Testis (tissue), 2 donors: Measurements from ENCODE around the gene AASS.

Source experiments
- CTCF ChIP-seq, 3 experiments: fragments of 450-650 bp in 2 of 3; fragments of 200-600 bp in 1 of 3; sonication (generic) in 1 of 3; IDR thresholded peaks; one replicate each; pipeline ENCODE4 v1.5.1; 2016 to 2019; ENCODE audit warnings: antibody characterized with exemption in 3 of 3, mild to moderate bottlenecking in 2 of 3, moderate library complexity in 1 of 3
- POLR2A ChIP-seq: fragments of 450-650 bp; IDR thresholded peaks from one replicate; pipeline ENCODE4 v1.6.1; 2017; ENCODE audit warnings: antibody characterized with exemption, mild to moderate bottlenecking, moderate library complexity

DNA sequence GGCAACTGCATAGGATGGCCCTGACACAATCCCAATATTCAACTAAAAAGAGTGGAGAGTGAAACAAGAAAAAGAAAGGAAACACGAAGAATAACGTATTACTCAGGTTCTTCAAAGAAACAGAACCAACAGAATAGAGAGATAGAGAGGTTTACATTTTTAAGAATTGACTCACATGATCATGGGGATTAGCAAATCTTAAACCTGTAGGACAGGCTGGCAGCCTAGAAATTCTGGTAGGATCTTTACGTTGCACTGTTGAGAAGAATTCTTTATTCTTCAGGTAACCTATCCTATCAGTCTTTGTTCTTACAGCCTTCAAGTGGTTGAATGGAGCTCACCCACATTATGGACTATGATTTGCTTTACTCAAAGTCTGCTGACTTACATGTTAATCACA is 103.9 kb downstream of the AASS start:
- no peak for TF ChIP-seq CTCF (IDR thresholded peaks at IDR 0.05)
- TF ChIP-seq POLR2A, result no peak
